Left lung (tissue), 10 donors: ENCODE results near the gene ERBB3. TPM values are rescaled to one million over a fixed set of nuclear protein-coding genes. Genes with fewer than 3 reads are reported as not detected.
A peak's percentile ranks its signal among the peaks of the same experiment; 100 is the strongest.
"Not testable (repeated sequence)": the region's sequence is repeated elsewhere in the genome, so short reads cannot be mapped to it uniquely, and the experiment has no call there.

Experiments used
- ATAC-seq: fragments of 200-7000 bp; cut with Tn5 transposase; one replicate; pipeline ENCODE4 v1.9.1; 2020; ENCODE audit warnings: moderate library complexity
- DNase-seq, 4 donors: peaks; one replicate each; pipeline ENCODE4 v3.0.0-alpha.2; 2013 to 2020
- H3K27ac ChIP-seq, 2 donors: fragments of 200-600 bp; sonication (generic) in 1 of 2; one replicate each; pipeline versions ENCODE4 v1.5.0 to v1.8.0; 2020 to 2021
- H3K27me3 ChIP-seq, 2 donors: fragments of 200-600 bp; sonication (generic) in 1 of 2; one replicate each; pipeline versions ENCODE4 v1.5.0 to v1.8.0; 2020 to 2021
- H3K36me3 ChIP-seq, 2 donors: fragments of 200-600 bp; sonication (generic) in 1 of 2; one replicate each; pipeline versions ENCODE4 v1.5.0 to v1.8.0; 2020 to 2021
- H3K4me1 ChIP-seq, 2 donors: fragments of 200-600 bp; one replicate each; pipeline ENCODE4 v1.8.0; 2021
- H3K4me3 ChIP-seq, 2 donors: fragments of 200-600 bp; sonication (generic) in 1 of 2; one replicate each; pipeline versions ENCODE4 v1.5.0 to v1.8.0; 2020 to 2021; ENCODE audit warnings: mild to moderate bottlenecking in 1 of 2
- H3K9me3 ChIP-seq, 2 donors: fragments of 200-600 bp; sonication (generic) in 1 of 2; one replicate each; pipeline versions ENCODE4 v1.5.0 to v1.8.0; 2020 to 2021
- intact Hi-C, 2 donors: fragments of 100-400 bp; cut with DNase I; formaldehyde crosslinking; loops; one replicate each; pipeline versions ENCODE4 v1.11.2 to v1.14.2; 2022
- polyA plus RNA-seq, 6 donors: library from polyadenylated mRNA; unstranded; fragments of 120-200 nt; gene quantifications; one replicate each; pipeline ENCODE4 v1.2.1, GENCODE V29; 2013; ENCODE audit not compliant: insufficient read length in 6 of 6
- total RNA-seq, 2 donors: library from RNA; stranded (reverse); fragmentation: NEBNext Ultra II Directional; extraction: Animal tissue kit (Norgen Biotek cat#: 25700); gene quantifications; one replicate each; pipeline ENCODE4 v1.2.1, GENCODE V29; 2021
- TF ChIP-seq, protein P1 (sequence below), 2 donors: fragments of 200-600 bp; sonication (generic) in 1 of 2; IDR thresholded peaks; one replicate each; pipeline versions ENCODE4 v1.5.0 to v1.8.0; 2021; ENCODE audit warnings: antibody characterized with exemption in 2 of 2
- donor health status: DM: no; HTN: yes; CAD: no.
- donor health status: DM: no; HTN: no; CAD: no.

Gene ERBB3
- total and polyA plus RNA-seq, 8 donors: 38.6 to 96.1 (median 82.1) TPM

DNA sequence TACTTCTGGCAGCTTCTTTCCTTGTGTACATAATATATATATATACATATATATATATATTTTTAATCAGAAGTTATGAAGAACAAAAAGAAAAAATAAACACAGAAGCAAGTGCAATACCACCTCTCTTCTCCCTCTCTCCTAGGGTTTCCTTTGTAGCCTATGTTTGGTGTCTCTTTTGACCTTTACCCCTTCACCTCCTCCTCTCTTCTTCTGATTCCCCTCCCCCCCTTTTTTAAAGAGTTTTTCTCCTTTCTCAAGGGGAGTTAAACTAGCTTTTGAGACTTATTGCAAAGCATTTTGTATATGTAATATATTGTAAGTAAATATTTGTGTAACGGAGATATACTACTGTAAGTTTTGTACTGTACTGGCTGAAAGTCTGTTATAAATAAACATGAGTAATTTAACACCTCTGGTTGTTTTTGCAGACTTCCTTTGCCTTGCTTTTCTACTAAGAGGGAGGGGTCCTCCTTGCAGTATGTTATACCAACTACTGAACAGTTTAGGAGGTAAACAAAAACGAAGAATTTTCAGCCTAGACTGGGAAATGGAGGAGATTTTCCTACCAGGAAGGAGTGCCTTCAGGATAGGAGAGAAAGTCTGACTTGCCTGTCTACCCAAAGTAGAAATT, 41.8 kb upstream of the ERBB3 start:
- peaks cover 0 to 39% of the 10 kb centered on the region in 2 donors for H3K36me3 ChIP-seq
- no peak for ATAC-seq
- intact Hi-C loops: loop anchor here in 1 of 2 donors (5.0 kb wide), 1 partner anchor 46 kb away; no protein-coding TSS in a partner anchor

DNA sequence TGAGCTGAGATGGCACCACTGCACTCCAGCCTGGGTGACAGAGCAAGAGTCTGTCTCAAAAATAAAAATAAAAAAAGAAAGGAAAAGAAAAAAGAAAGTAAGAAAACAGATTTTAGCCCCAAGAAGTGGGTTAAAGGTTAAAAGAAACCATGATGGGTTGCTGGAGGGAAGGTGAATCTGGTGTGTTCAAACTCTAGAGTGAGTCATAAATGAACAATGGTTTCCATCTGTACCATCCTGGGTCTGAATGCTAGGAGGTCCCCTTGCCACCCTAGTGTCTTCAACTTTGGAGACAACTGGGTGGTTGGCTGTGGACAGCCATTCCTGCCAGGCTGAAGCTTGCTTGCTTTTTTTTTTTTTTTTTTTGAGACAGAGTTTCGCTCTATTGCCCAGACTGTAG, 39.8 kb upstream of the ERBB3 start:
- H3K27ac ChIP-seq: no peak overlapping the region
- DNase-seq (no peak), ATAC-seq (no peak)
- intact Hi-C loops: no loop called here
- H3K9me3 ChIP-seq: no peaks in the 10 kb centered on the region
- TF ChIP-seq, protein P1, sequence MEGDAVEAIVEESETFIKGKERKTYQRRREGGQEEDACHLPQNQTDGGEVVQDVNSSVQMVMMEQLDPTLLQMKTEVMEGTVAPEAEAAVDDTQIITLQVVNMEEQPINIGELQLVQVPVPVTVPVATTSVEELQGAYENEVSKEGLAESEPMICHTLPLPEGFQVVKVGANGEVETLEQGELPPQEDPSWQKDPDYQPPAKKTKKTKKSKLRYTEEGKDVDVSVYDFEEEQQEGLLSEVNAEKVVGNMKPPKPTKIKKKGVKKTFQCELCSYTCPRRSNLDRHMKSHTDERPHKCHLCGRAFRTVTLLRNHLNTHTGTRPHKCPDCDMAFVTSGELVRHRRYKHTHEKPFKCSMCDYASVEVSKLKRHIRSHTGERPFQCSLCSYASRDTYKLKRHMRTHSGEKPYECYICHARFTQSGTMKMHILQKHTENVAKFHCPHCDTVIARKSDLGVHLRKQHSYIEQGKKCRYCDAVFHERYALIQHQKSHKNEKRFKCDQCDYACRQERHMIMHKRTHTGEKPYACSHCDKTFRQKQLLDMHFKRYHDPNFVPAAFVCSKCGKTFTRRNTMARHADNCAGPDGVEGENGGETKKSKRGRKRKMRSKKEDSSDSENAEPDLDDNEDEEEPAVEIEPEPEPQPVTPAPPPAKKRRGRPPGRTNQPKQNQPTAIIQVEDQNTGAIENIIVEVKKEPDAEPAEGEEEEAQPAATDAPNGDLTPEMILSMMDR (IDR thresholded peaks at IDR 0.05): no peak
- no peak overlapping the region for H3K4me3 ChIP-seq
- peaks cover 13 to 24% of the 10 kb centered on the region in 2 donors for H3K4me1 ChIP-seq
- no peaks in the 10 kb centered on the region for H3K27me3 ChIP-seq
- peaks cover 0 to 39% of the 10 kb centered on the region in 2 donors for H3K36me3 ChIP-seq

More for the DNA sequence above, 41.8 kb upstream of the ERBB3 start:
- no peak for DNase-seq
- no peak overlapping the region for H3K4me3 ChIP-seq
- H3K27me3 ChIP-seq: no peaks in the 10 kb centered on the region
- H3K27ac ChIP-seq: no peak overlapping the region
- no peaks in the 10 kb centered on the region for H3K9me3 ChIP-seq
- H3K4me1 ChIP-seq: peaks cover 13 to 16% of the 10 kb centered on the region in 2 donors
- TF ChIP-seq, protein P1 (IDR thresholded peaks at IDR 0.05): no peak

DNA sequence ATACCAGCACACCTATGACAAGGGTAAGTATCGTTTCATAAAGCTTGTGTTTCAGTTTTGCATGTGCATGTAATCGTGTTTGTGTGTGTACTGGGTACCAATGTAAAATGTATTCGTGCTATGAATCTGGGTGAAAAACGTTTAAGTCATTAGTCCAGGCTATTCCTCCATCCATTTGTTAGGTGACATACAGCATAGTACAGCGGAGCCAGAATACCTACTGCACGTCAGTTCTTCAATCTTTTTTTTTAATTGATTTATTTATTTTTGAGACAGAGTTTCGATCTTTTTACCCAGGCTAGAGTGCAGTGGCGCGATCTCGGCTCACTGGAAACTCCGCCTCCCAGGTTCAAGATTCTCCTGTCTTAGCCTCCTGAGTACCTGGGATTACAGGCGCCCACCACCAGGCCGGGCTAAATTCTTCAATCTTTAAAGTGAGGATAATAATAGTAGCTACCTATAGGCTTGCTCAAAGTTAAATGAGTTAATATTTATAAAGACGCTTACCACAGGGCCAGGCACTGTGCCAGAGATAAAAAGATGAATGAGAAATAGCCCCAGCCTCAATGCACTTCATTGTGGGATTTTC, 38.9 kb upstream of the ERBB3 start:
- Histone ChIP-seq H3K9me3 (no peaks in the 10 kb centered on the region), H3K36me3 (peaks cover 0 to 39% of the 10 kb centered on the region in 2 donors), H3K27me3 (no peaks in the 10 kb centered on the region), H3K27ac (peak overlapping the region; percentile 86 to 93), H3K4me3 (peak overlapping the region; percentile 75 to 86), H3K4me1 (peaks cover 13 to 24% of the 10 kb centered on the region in 2 donors)
- no peak for DNase-seq
- ATAC-seq: peak; percentile 1
- TF ChIP-seq, protein P1 (IDR thresholded peaks at IDR 0.05): no peak
- intact Hi-C loops: no loop called here

DNA sequence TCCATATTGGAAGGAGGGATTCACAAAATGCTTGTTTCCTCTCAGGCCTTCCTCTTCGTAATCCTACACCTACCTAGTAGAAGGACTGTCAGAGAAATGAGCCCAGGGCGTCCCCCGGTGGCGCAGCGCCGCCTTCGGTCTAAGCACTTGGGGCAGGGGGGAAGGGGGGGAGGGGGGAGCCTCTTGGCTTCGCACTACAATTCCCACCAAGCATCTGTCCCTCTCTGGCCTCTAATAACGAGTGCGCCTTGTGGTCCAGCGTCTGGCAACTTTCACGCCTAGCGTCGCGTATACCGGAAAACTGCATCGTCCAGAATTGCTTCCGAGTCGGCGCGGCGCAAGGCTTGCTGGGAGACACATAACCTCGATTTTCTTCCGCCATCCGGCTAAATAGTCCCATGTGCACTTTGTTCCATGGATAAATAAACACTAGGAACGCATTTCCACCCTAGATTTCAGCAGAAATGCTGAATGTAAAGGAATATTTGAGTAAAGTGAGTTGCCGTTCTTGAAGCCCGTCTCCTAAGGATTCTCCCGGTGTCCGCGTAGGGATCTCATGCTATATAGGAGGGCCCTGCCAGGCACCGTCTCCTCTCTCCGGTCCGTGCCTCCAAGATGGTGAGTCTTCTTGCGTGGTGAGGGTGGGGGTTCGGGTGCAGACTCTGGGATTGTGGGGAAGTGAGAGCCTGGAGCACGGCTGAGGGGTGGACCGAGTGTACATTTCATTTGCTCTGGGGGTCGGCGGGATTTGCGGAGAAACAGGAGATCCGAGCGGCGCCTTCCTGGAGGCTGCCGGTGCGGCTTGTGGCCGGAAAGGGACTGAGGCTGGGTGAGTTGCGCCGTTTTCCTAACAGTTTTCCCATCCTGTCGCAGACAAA, 38.2 kb upstream of the ERBB3 start, which contains the start of gene RPS26:
RPS26 (plus strand) TSS at position 367 of the 878 bp plus-strand sequence; CDS start at position 616, 249 bp downstream.
- H3K4me3 ChIP-seq: peak within 1 kb of the TSS; percentile 75 to 86
- H3K27ac ChIP-seq: peak within 1 kb of the TSS; percentile 86 to 93
- peaks cover 13 to 24% of the 10 kb centered on the region in 2 donors for H3K4me1 ChIP-seq
- TF ChIP-seq, protein P1 (IDR thresholded peaks at IDR 0.05): peak in 1 of 2 donors; percentile 22
- intact Hi-C loops: no loop called here
- no peaks in the 10 kb centered on the region for H3K27me3 ChIP-seq
- peak; percentile 94 to 99 (median 98) for DNase-seq
- peak; percentile 93 for ATAC-seq
- H3K36me3 ChIP-seq: peaks cover 0 to 32% of the 10 kb centered on the region in 2 donors
- H3K9me3 ChIP-seq: no peaks in the 10 kb centered on the region

DNA sequence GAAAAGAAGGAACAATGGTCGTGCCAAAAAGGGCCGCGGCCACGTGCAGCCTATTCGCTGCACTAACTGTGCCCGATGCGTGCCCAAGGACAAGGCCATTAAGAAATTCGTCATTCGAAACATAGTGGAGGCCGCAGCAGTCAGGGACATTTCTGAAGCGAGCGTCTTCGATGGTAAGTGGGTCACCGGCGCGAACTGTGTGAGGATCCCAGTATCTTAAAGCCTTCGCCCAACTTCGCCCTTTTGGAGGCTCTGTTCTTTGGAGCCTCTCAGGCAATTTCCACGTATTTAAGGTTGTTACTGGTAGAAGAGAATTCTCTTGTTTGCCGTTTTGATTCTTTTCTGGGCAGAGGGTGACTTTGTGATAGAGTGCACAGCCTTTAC, 37.5 kb upstream of the ERBB3 start:
- peak overlapping the region; percentile 75 to 86 for H3K4me3 ChIP-seq
- peaks cover 13 to 29% of the 10 kb centered on the region in 2 donors for H3K4me1 ChIP-seq
- peaks cover 0 to 32% of the 10 kb centered on the region in 2 donors for H3K36me3 ChIP-seq
- H3K27me3 ChIP-seq, intact Hi-C loops, ATAC-seq, H3K9me3 ChIP-seq, DNase-seq: not testable (repeated sequence)
- H3K27ac ChIP-seq: peak overlapping the region; percentile 86 to 93
